Suprapubic skin (tissue), 4 donors: ENCODE results near the gene B4GALNT4. TPM values are rescaled to one million over a fixed set of nuclear protein-coding genes. Genes with fewer than 3 reads are reported as not detected.
"Not testable (repeated sequence)": the region's sequence is repeated elsewhere in the genome, so short reads cannot be mapped to it uniquely, and the experiment has no call there.

ENCODE experiments used
- DNase-seq, 2 donors: peaks; one replicate each; pipeline ENCODE4 v3.0.0-alpha.2; 2019; ENCODE audit warnings: low spot score in 2 of 2
- H3K27ac ChIP-seq: fragments of 200-600 bp; sonication (generic); one replicate; pipeline ENCODE4 v1.5.1; 2019
- H3K27me3 ChIP-seq: fragments of 200-600 bp; sonication (generic); one replicate; pipeline ENCODE4 v1.5.1; 2019
- H3K36me3 ChIP-seq: fragments of 200-600 bp; sonication (generic); one replicate; pipeline ENCODE4 v1.5.1; 2019
- H3K4me1 ChIP-seq: fragments of 200-600 bp; sonication (generic); one replicate; pipeline ENCODE4 v1.5.1; 2019
- H3K4me3 ChIP-seq: fragments of 200-600 bp; sonication (generic); one replicate; pipeline ENCODE4 v1.5.1; 2019; ENCODE audit warnings: mild to moderate bottlenecking
- H3K9me3 ChIP-seq: fragments of 200-600 bp; sonication (generic); one replicate; pipeline ENCODE4 v1.5.1; 2019
- CTCF ChIP-seq, 2 donors: fragments of 200-600 bp in 1 of 2; fragments of 450-650 bp in 1 of 2; sonication (generic) in 1 of 2; IDR thresholded peaks; one replicate each; pipeline ENCODE4 v1.5.1; 2016 to 2019; ENCODE audit warnings: antibody characterized with exemption in 2 of 2, mild to moderate bottlenecking in 1 of 2, moderate library complexity in 1 of 2
- EP300 ChIP-seq: sonication (generic); formaldehyde crosslinking; IDR thresholded peaks from one replicate; pipeline ENCODE4 v1.6.1; 2017; ENCODE audit warnings: antibody characterized with exemption
- POLR2A ChIP-seq, 2 donors: fragments of 450-650 bp; IDR thresholded peaks; one replicate each; pipeline ENCODE4 v1.6.1; 2017; ENCODE audit warnings: antibody characterized with exemption in 2 of 2, mild to moderate bottlenecking in 2 of 2, moderate library complexity in 2 of 2
- POLR2AphosphoS5 ChIP-seq, 3 donors: sonication (generic); formaldehyde crosslinking; IDR thresholded peaks; one replicate each; pipeline ENCODE4 v1.6.1; 2017; ENCODE audit warnings: antibody characterized with exemption in 3 of 3
- WGBS: methylation state at CpG from one replicate; pipeline ENCODE4 v1.1.5; 2018; 5-methylcytosine and 5-hydroxymethylcytosine counted together
- total RNA-seq, 4 donors: library from RNA; depleted of rRNA; stranded (reverse); fragments of >200 nt; gene quantifications; one replicate each; pipeline ENCODE4 v1.1.0, GENCODE V29; 2016

B4GALNT4 gene
- total RNA-seq, 4 donors from 2014 or later, result 1.2 to 3.0 (median 1.6) TPM

- TF ChIP-seq POLR2A (IDR thresholded peaks at IDR 0.05) (no peak), CTCF (IDR thresholded peaks at IDR 0.05) (no peak)
- WGBS, result 72% methylated on average over 13 of the region's 14 CpGs
- peaks cover 36% of the 10 kb centered on the region for H3K4me1 ChIP-seq
- no peaks in the 10 kb centered on the region for H3K27me3 ChIP-seq
- H3K27ac ChIP-seq, result no peak overlapping the region
- no peaks in the 10 kb centered on the region for H3K36me3 ChIP-seq
- DNase-seq, result peak in 1 of 2 donors; percentile 60
- H3K9me3 ChIP-seq, result no peaks in the 10 kb centered on the region
- no peak overlapping the region for H3K4me3 ChIP-seq
These were observed 39.0 kb upstream of the B4GALNT4 start for GRCh38 chr11:330307-330693.

- no peaks in the 10 kb centered on the region for H3K27me3 ChIP-seq
- no peak for TF ChIP-seq POLR2A (IDR thresholded peaks at IDR 0.05)
- no peak for TF ChIP-seq POLR2AphosphoS5 (IDR thresholded peaks at IDR 0.05)
- no peak for TF ChIP-seq EP300
- TF ChIP-seq CTCF (IDR thresholded peaks at IDR 0.05), result no peak
- H3K36me3 ChIP-seq, result no peaks in the 10 kb centered on the region
- H3K27ac ChIP-seq, result no peak overlapping the region
- no peak overlapping the region for H3K4me3 ChIP-seq
- peaks cover 38% of the 10 kb centered on the region for H3K4me1 ChIP-seq
- H3K9me3 ChIP-seq, result no peaks in the 10 kb centered on the region
- 87% methylated on average over 26 of the region's 34 CpGs for WGBS
- DNase-seq, result peak in 1 of 2 donors; percentile 55
These were observed 38.5 kb upstream of the B4GALNT4 start for GRCh38 chr11:330694-331357.

- H3K36me3 ChIP-seq, result no peaks in the 10 kb centered on the region
- WGBS, result 80% methylated on average over 19 of the region's 19 CpGs
- DNase-seq, result peak in 1 of 2 donors; percentile 54
- H3K27ac ChIP-seq, result no peak overlapping the region
- TF ChIP-seq CTCF (IDR thresholded peaks at IDR 0.05), result no peak
- no peak for TF ChIP-seq EP300
- no peak for TF ChIP-seq POLR2AphosphoS5 (IDR thresholded peaks at IDR 0.05)
- no peak for TF ChIP-seq POLR2A (IDR thresholded peaks at IDR 0.05)
- H3K27me3 ChIP-seq, result no peaks in the 10 kb centered on the region
- no peak overlapping the region for H3K4me3 ChIP-seq
- peaks cover 32% of the 10 kb centered on the region for H3K4me1 ChIP-seq
- no peaks in the 10 kb centered on the region for H3K9me3 ChIP-seq
These were observed 37.8 kb upstream of the B4GALNT4 start for GRCh38 chr11:331358-332060.

- H3K36me3 ChIP-seq, result no peaks in the 10 kb centered on the region
- H3K9me3 ChIP-seq, result no peaks in the 10 kb centered on the region
- H3K27me3 ChIP-seq, result no peaks in the 10 kb centered on the region
- no peak overlapping the region for H3K4me3 ChIP-seq
- H3K4me1 ChIP-seq, result peaks cover 20% of the 10 kb centered on the region
- no peak overlapping the region for H3K27ac ChIP-seq
- DNase-seq, result no peak
- 92% methylated on average over 19 of the region's 23 CpGs for WGBS
- TF ChIP-seq POLR2A (IDR thresholded peaks at IDR 0.05) (no peak), POLR2AphosphoS5 (IDR thresholded peaks at IDR 0.05) (no peak), CTCF (IDR thresholded peaks at IDR 0.05) (no peak), EP300 (no peak)
These were observed 36.4 kb upstream of the B4GALNT4 start for GRCh38 chr11:332651-333480.

DNA sequence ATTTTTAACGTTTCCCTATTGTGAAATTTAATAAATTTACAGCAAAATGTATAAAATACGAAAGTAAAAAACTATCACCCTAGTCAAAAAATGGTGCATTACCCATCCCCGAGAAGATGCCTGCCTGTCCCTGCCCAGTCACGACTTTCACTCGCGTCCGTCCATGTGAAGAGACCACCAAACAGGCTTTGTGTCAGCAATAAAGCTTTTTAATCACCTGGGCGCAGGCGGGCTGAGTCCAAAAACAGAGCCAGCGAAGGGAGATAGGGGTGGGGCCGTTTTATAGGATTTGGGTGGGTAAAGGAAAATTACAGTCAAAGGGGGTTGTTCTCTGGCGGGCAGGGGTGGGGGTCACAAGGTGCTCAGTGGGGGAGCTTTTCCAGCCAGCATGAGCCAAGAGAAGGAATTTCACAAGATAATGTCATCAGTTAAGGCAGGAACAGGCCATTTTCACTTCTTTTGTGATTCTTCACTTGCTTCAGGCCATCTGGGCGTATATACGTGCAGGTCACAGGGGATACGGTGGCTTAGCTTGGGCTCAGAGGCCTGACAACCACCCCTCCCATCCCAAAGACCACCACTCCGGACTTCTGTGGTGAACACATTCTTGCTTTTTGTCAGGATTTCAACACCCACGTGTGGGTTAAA is 35.6 kb upstream of the B4GALNT4 start:
- peaks cover 16% of the 10 kb centered on the region for H3K4me1 ChIP-seq
- 85% methylated on average over 17 of the region's 17 CpGs for WGBS
- DNase-seq, H3K27me3 ChIP-seq, H3K4me3 ChIP-seq, H3K27ac ChIP-seq, H3K9me3 ChIP-seq, H3K36me3 ChIP-seq: not testable (repeated sequence)
